ENCODE data around the gene KLHL6. TPM values are rescaled to one million over a fixed set of nuclear protein-coding genes. Genes with fewer than 3 reads are reported as not detected.

The KLHL6 gene
- total RNA-seq, 4 donors from 2014 or later: 0.67 to 2.7 (median 1.0) TPM

- Histone ChIP-seq H3K4me1 (no peaks in the 10 kb centered on the region), H3K4me3 (replicated peaks in 1 of 3) (no peak overlapping the region), H3K27me3 (no peaks in the 10 kb centered on the region), H3K27ac (no peak overlapping the region), H3K36me3 (no peaks in the 10 kb centered on the region), H3K9me3 (no peaks in the 10 kb centered on the region)
- intact Hi-C loops (cut with DNase I): no loop called here
- DNase-seq: no peak
- no peak for TF ChIP-seq CTCF (IDR thresholded peaks at IDR 0.05)
- no peak for TF ChIP-seq POLR2A (IDR thresholded peaks at IDR 0.05)
- 82 to 88% methylated on average over 5 of the region's 5 CpGs for WGBS, 2 donors
These were observed 1.2 kb upstream of the KLHL6 start for GRCh38 chr3:183556722-183557121.

DNA sequence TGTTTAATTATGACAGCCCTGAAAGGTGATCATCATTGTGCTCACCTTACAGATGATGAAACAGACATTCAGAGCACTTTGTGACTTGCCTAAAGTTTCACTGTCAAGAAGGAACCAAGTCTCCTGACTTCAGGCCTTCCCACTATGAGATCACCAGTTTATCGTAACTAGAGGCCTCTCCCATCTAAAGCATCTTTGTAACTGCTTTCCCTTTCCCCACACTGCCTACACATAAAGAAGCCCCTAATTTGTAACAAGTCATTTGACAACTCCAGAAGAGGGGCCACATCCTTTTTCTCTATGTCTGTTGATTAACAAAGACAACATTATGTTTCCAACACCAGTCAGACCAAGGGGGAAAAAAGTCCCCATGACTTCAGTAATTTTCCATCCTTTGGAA is 1.1 kb downstream of the KLHL6 start:
- Histone ChIP-seq H3K27ac (no peak overlapping the region), H3K27me3 (no peaks in the 10 kb centered on the region), H3K4me1 (no peaks in the 10 kb centered on the region), H3K36me3 (no peaks in the 10 kb centered on the region), H3K4me3 (replicated peaks in 1 of 3) (no peak overlapping the region), H3K9me3 (no peaks in the 10 kb centered on the region)
- no peak for DNase-seq
- intact Hi-C loops (cut with DNase I): no loop called here
- TF ChIP-seq CTCF (IDR thresholded peaks at IDR 0.05) (no peak), POLR2A (IDR thresholded peaks at IDR 0.05) (no peak)
- 81 to 96% methylated on average over 1 of the region's 1 CpG for WGBS, 2 donors

DNA sequence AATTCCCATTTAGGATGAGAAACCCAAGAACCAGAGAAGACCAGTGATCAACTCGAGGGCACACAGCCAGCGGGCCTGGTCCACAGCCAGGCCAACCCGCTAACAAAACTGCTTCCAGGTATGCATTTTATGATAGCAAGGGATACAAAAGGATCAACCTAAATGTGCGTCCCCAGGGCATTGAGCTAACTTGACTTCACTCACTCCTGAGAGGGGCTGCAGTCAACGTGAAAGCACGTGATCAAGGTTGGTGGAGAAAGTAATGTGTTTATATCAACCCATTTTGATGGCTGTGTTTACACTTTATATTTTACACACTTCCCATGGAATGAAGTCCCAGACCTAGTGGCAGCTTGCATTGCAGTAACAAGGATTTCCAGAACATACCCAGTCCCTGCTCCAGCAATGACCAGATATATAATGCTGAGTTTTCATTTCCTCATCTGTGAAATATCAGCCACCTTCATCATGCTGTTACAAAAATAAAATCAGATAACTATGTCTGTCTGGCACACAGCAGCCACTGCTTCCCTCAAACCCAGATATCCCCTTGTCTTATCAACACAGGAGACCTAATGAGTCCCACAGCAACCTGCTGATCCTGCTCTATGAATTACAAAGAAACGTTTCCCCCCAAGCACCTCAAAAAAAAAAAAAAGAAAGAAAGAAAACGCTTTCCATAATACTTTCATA is 2.0 kb downstream of the KLHL6 start:
- Histone ChIP-seq H3K27me3 (no peaks in the 10 kb centered on the region), H3K4me3 (replicated peaks in 1 of 3) (no peak overlapping the region), H3K36me3 (no peaks in the 10 kb centered on the region), H3K27ac (peak overlapping the region in 2 of 3 donors; percentile 18 to 33), H3K9me3 (no peaks in the 10 kb centered on the region), H3K4me1 (no peaks in the 10 kb centered on the region)
- TF ChIP-seq CTCF (IDR thresholded peaks at IDR 0.05) (no peak), POLR2A (IDR thresholded peaks at IDR 0.05) (no peak)
- WGBS, 2 donors: 72 to 80% methylated on average over 6 to 8 of the region's 8 CpGs
- DNase-seq: no peak
- intact Hi-C loops (cut with DNase I): no loop called here

DNA sequence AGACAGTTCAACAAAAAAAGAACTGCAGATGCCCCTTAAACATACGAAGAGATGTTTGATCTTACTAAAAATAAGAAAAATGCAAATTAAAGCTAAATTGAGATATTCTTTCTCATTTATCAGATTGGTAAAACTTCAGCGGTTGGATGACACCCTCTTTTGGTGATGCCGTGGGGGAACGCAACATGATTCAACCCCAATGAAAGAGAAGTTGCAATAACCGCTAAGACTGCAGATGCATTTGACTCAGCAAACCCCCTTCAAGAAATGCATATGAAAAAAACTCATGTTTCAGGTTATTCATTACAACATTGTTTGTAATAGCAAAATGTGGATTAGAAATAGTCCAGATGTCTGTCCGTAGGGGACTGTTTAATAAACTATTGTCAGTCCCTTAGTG is 3.6 kb downstream of the KLHL6 start:
- DNase-seq: no peak
- Histone ChIP-seq H3K27me3 (no peaks in the 10 kb centered on the region), H3K4me1 (no peaks in the 10 kb centered on the region), H3K4me3 (replicated peaks in 1 of 3) (no peak overlapping the region), H3K27ac (no peak overlapping the region), H3K36me3 (no peaks in the 10 kb centered on the region), H3K9me3 (no peaks in the 10 kb centered on the region)
- TF ChIP-seq CTCF (IDR thresholded peaks at IDR 0.05) (no peak), POLR2A (IDR thresholded peaks at IDR 0.05) (no peak)
- intact Hi-C loops (cut with DNase I): no loop called here
- 84 to 90% methylated on average over 6 of the region's 6 CpGs for WGBS, 2 donors

DNA sequence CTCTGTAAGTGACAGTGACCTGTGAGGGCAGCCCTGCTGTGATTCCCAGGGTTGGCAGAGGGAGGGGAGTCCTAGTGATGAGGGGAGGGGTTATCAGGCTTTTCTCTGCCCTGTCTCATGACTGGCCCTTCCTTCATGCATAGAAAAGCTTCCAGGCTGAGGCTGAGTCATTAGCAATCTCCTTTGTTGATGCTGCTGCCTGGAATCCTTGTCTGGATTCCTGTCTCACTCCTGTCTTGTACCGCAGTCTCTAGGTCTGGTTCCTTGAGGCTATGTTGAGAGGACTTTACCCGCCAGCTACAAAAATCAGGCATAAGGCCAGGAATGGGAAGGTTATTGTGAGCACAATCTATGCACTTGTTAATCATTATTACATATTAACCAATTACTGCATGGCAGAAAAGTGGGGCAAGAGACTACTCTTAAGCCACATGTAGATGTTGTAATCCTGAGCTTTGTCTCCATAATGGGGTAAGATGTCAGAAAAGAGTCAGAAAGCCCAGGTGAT is 7.2 kb downstream of the KLHL6 start:
- no peak overlapping the region for H3K27ac ChIP-seq
- H3K4me3 ChIP-seq (replicated peaks in 1 of 3): no peak overlapping the region
- H3K27me3 ChIP-seq: no peaks in the 10 kb centered on the region
- no peak for DNase-seq
- no peak for TF ChIP-seq POLR2A (IDR thresholded peaks at IDR 0.05)
- no peak for TF ChIP-seq CTCF (IDR thresholded peaks at IDR 0.05)
- 79 to 96% methylated on average over 2 of the region's 2 CpGs for WGBS, 2 donors
- H3K4me1 ChIP-seq: no peaks in the 10 kb centered on the region
- intact Hi-C loops (cut with DNase I): no loop called here
- H3K36me3 ChIP-seq: no peaks in the 10 kb centered on the region
- H3K9me3 ChIP-seq: no peaks in the 10 kb centered on the region

Data from thyroid gland (tissue), 4 donors.